Smooth muscle cell (in vitro differentiated cells): ENCODE results near the gene TEF. TPM values are rescaled to one million over a fixed set of nuclear protein-coding genes. Genes with fewer than 3 reads are reported as not detected.

ENCODE experiments used
- DNase-seq: peaks from one replicate; lab custom pipeline; 2025; ENCODE audit not compliant: unreplicated experiment; lab: John Stamatoyannopoulos, UW
- H2AFZ ChIP-seq: fragments of 200-600 bp; sonication (generic); 2 replicates; pipeline ENCODE4 v1.6.0; 2016; ENCODE audit warnings: antibody characterized with exemption, low read depth, mild to moderate bottlenecking
- H3F3A ChIP-seq: fragments of 200-600 bp; sonication (generic); 2 replicates; pipeline ENCODE4 v1.6.0; 2017; ENCODE audit warnings: antibody characterized with exemption, low read depth
- H3K27ac ChIP-seq: fragments of 200-600 bp; sonication (generic); 2 replicates; pipeline ENCODE4 v1.5.1; 2016; ENCODE audit warnings: low read depth, mild to moderate bottlenecking
- H3K27me3 ChIP-seq: fragments of 200-600 bp; sonication (generic); 2 replicates; pipeline ENCODE4 v1.6.1; 2016; ENCODE audit warnings: low read depth, mild to moderate bottlenecking
- H3K36me3 ChIP-seq: fragments of 200-600 bp; sonication (generic); 2 replicates; pipeline ENCODE4 v1.5.1; 2016; ENCODE audit warnings: low read depth
- H3K4me1 ChIP-seq: fragments of 200-600 bp; sonication (generic); 2 replicates; pipeline ENCODE4 v1.5.1; 2016; ENCODE audit warnings: low read depth
- H3K4me2 ChIP-seq: fragments of 200-600 bp; sonication (generic); 2 replicates; pipeline ENCODE4 v1.6.0; 2016; ENCODE audit warnings: mild to moderate bottlenecking
- H3K4me3 ChIP-seq: fragments of 200-600 bp; sonication (generic); 2 replicates; pipeline ENCODE4 v1.5.1; 2016; ENCODE audit warnings: mild to moderate bottlenecking
- H3K79me2 ChIP-seq: fragments of 200-600 bp; sonication (generic); 2 replicates; pipeline ENCODE4 v1.6.0; 2016; ENCODE audit warnings: low read depth, mild to moderate bottlenecking
- H3K9ac ChIP-seq: fragments of 200-600 bp; sonication (generic); 2 replicates; pipeline ENCODE4 v1.6.0; 2016; ENCODE audit warnings: low read depth
- H3K9me3 ChIP-seq: fragments of 200-600 bp; sonication (generic); replicated peaks from 2 replicates; pipeline ENCODE4 v1.5.1; 2016; ENCODE audit warnings: low read depth
- H4K20me1 ChIP-seq: fragments of 200-600 bp; sonication (generic); 2 replicates; pipeline ENCODE4 v1.6.0; 2016; ENCODE audit warnings: low read depth
- CTCF ChIP-seq: fragments of 200-600 bp; sonication (generic); IDR thresholded peaks from 2 replicates; pipeline ENCODE4 v1.5.1; 2017; ENCODE audit warnings: borderline replicate concordance, mild to moderate bottlenecking, antibody characterized with exemption; ENCODE audit not compliant: insufficient read depth, poor library complexity, severe bottlenecking
- WGBS: methylation state at CpG from one replicate; pipeline ENCODE4 v1.1.7; 2016; ENCODE audit warnings: low lambda C conversion rate; 5-methylcytosine and 5-hydroxymethylcytosine counted together
- polyA plus RNA-seq: library from polyadenylated mRNA; unstranded; fragments of >200 nt; fragmentation: Nextera tagmentation; extraction: Ambion mirVana; gene quantifications from 2 replicates; pipeline ENCODE4 v1.2.1, GENCODE V29; 2016
- total RNA-seq: library from RNA; depleted of rRNA; stranded (reverse); fragments of >200 nt; gene quantifications from 2 replicates; pipeline ENCODE4 v1.2.3, GENCODE V29; 2014

Gene TEF
- total and polyA plus RNA-seq, 2 experiments from 2014 or later, result 6.4 to 7.6 TPM

- 91% methylated on average over 2 of the region's 2 CpGs for WGBS
- H3K4me2 ChIP-seq, result no peak overlapping the region
Observed at GRCh38 chr22:41442240-41442792, 60.6 kb downstream of the TEF start.

GRCh38 chr22:41444360-41445128, 62.8 kb downstream of the TEF start:
- Histone ChIP-seq H2AFZ (peak overlapping the region; percentile 54), H3K4me1 (peaks cover 11% of the 10 kb centered on the region), H3K27me3 (no peaks in the 10 kb centered on the region), H4K20me1 (peaks cover 57% of the 10 kb centered on the region), H3K9ac (peak overlapping the region; percentile 94), H3K27ac (peak overlapping the region; percentile 73), H3F3A (peaks cover 5% of the 10 kb centered on the region), H3K36me3 (no peaks in the 10 kb centered on the region), H3K79me2 (peaks cover 66% of the 10 kb centered on the region), H3K4me3 (peak overlapping the region; percentile 89), H3K4me2 (peak overlapping the region; percentile 86), H3K9me3 (no peaks in the 10 kb centered on the region)
- TF ChIP-seq CTCF, result no peak
- DNase-seq, result peak; percentile 80
- WGBS, result 1% methylated on average over 35 of the region's 35 CpGs

More at GRCh38 chr22:41442240-41442792, 60.6 kb downstream of the TEF start:
- Histone ChIP-seq H3K9me3 (no peaks in the 10 kb centered on the region), H3F3A (no peaks in the 10 kb centered on the region), H2AFZ (no peak overlapping the region), H3K27me3 (no peaks in the 10 kb centered on the region), H3K79me2 (peaks cover 85% of the 10 kb centered on the region), H3K4me1 (peaks cover 7% of the 10 kb centered on the region), H3K4me3 (no peak overlapping the region), H4K20me1 (peaks cover 79% of the 10 kb centered on the region), H3K9ac (no peak overlapping the region), H3K27ac (peak overlapping the region; percentile 5), H3K36me3 (no peaks in the 10 kb centered on the region)
- DNase-seq, result no peak
- no peak for TF ChIP-seq CTCF

- H3K27ac ChIP-seq, result peak overlapping the region; percentile 73
- no peak for DNase-seq
Observed at GRCh38 chr22:41445129-41446056, 63.7 kb downstream of the TEF start.

More at GRCh38 chr22:41445129-41446056, 63.7 kb downstream of the TEF start:
- Histone ChIP-seq H2AFZ (no peak overlapping the region), H3K36me3 (no peaks in the 10 kb centered on the region), H3K9me3 (no peaks in the 10 kb centered on the region), H3K4me2 (peak overlapping the region; percentile 86), H3K9ac (peak overlapping the region; percentile 94), H3K4me3 (peak overlapping the region; percentile 89), H3K4me1 (peaks cover 11% of the 10 kb centered on the region), H3F3A (peaks cover 5% of the 10 kb centered on the region), H3K79me2 (peaks cover 58% of the 10 kb centered on the region), H3K27me3 (no peaks in the 10 kb centered on the region), H4K20me1 (peaks cover 48% of the 10 kb centered on the region)
- under 1% methylated on average over 22 of the region's 22 CpGs for WGBS
- TF ChIP-seq CTCF, result no peak
